ENCODE results near the gene NRSN2.

DNA sequence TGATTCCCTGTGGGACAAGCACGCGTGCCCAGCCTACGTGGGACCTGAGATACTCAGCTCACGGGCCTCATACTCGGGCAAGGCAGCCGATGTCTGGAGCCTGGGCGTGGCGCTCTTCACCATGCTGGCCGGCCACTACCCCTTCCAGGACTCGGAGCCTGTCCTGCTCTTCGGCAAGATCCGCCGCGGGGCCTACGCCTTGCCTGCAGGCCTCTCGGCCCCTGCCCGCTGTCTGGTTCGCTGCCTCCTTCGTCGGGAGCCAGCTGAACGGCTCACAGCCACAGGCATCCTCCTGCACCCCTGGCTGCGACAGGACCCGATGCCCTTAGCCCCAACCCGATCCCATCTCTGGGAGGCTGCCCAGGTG is 49.3 kb downstream of the NRSN2 start:
- TF ChIP-seq, protein P1, sequence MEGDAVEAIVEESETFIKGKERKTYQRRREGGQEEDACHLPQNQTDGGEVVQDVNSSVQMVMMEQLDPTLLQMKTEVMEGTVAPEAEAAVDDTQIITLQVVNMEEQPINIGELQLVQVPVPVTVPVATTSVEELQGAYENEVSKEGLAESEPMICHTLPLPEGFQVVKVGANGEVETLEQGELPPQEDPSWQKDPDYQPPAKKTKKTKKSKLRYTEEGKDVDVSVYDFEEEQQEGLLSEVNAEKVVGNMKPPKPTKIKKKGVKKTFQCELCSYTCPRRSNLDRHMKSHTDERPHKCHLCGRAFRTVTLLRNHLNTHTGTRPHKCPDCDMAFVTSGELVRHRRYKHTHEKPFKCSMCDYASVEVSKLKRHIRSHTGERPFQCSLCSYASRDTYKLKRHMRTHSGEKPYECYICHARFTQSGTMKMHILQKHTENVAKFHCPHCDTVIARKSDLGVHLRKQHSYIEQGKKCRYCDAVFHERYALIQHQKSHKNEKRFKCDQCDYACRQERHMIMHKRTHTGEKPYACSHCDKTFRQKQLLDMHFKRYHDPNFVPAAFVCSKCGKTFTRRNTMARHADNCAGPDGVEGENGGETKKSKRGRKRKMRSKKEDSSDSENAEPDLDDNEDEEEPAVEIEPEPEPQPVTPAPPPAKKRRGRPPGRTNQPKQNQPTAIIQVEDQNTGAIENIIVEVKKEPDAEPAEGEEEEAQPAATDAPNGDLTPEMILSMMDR (conservative IDR thresholded peaks at IDR 0.05; ENCODE audit: low read depth, low read length), result no peak
- TF ChIP-seq EZH2 (IDR thresholded peaks at IDR 0.05; ENCODE audit: borderline replicate concordance, low read depth, low read length, poor library complexity, severe bottlenecking), result no peak
